Measurements from ENCODE around the gene PLCG2.

The PLCG2 gene

DNA sequence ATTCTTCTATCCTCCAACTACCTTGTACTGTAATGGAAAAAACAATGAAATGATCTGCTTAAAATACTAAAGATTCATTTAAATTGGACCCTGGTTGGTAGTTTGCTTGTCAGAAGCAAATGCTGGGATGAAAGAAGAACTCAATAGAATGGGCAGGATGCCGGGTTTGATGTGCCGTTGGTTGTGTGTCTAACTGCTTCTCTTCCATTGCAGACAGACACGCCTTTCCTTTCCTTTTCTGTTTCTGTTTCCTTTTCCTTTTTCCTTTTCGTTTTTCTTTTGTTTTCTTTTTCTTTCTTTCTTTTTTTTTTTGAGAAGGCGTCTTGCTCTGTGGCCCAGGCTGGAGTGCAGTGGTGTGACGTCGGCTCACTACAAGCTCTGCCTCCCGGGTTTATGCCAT lies 64.6 kb downstream of the PLCG2 start:
- no peak for DNase-seq (ENCODE audit: low read depth)
- TF ChIP-seq, protein P1, sequence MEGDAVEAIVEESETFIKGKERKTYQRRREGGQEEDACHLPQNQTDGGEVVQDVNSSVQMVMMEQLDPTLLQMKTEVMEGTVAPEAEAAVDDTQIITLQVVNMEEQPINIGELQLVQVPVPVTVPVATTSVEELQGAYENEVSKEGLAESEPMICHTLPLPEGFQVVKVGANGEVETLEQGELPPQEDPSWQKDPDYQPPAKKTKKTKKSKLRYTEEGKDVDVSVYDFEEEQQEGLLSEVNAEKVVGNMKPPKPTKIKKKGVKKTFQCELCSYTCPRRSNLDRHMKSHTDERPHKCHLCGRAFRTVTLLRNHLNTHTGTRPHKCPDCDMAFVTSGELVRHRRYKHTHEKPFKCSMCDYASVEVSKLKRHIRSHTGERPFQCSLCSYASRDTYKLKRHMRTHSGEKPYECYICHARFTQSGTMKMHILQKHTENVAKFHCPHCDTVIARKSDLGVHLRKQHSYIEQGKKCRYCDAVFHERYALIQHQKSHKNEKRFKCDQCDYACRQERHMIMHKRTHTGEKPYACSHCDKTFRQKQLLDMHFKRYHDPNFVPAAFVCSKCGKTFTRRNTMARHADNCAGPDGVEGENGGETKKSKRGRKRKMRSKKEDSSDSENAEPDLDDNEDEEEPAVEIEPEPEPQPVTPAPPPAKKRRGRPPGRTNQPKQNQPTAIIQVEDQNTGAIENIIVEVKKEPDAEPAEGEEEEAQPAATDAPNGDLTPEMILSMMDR (IDR thresholded peaks at IDR 0.05; ENCODE audit: insufficient read depth, low read depth, low read length, missing control alignments): no peak
- H3K4me3 ChIP-seq (ENCODE audit: low read depth, low read length): no peak overlapping the region

DNA sequence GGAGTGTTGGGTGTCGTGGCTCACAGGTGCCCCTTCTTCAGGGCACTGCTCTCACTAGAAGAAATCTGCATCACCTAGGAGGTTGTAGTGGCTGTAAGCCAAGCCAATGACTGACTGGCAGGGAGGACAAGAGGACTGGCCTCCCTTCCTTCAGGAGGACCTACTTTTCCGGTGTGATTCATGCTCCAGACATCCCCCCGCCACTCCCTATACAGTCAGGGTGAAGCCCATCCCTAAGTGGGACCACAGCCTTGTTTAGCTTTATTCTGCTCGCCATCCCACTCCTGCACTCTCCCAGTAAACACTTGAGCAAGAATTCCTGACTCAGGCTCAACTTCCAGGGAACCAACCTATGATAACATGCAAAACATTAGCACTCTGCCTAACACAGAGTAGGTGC lies 67.0 kb downstream of the PLCG2 start:
- H3K4me3 ChIP-seq (ENCODE audit: low read depth, low read length): no peak overlapping the region
- no peak for DNase-seq (ENCODE audit: low read depth)
- TF ChIP-seq, protein P1 (IDR thresholded peaks at IDR 0.05; ENCODE audit: insufficient read depth, low read depth, low read length, missing control alignments): no peak

GRCh38 chr16:81848306-81848853 lies 69.3 kb downstream of the PLCG2 start:
- TF ChIP-seq, protein P1 (IDR thresholded peaks at IDR 0.05; ENCODE audit: insufficient read depth, low read depth, low read length, missing control alignments): no peak
- DNase-seq (ENCODE audit: low read depth): no peak
- H3K4me3 ChIP-seq (ENCODE audit: low read depth, low read length): no peak overlapping the region

GRCh38 chr16:81850197-81850944 lies 71.3 kb downstream of the PLCG2 start:
- no peak for DNase-seq (ENCODE audit: low read depth)
- TF ChIP-seq, protein P1 (IDR thresholded peaks at IDR 0.05; ENCODE audit: insufficient read depth, low read depth, low read length, missing control alignments): no peak
- H3K4me3 ChIP-seq (ENCODE audit: low read depth, low read length): no peak overlapping the region

GRCh38 chr16:81852347-81852746 lies 73.3 kb downstream of the PLCG2 start:
- DNase-seq (ENCODE audit: low read depth): no peak
- TF ChIP-seq, protein P1 (IDR thresholded peaks at IDR 0.05; ENCODE audit: insufficient read depth, low read depth, low read length, missing control alignments): no peak
- H3K4me3 ChIP-seq (ENCODE audit: low read depth, low read length): no peak overlapping the region

DNA sequence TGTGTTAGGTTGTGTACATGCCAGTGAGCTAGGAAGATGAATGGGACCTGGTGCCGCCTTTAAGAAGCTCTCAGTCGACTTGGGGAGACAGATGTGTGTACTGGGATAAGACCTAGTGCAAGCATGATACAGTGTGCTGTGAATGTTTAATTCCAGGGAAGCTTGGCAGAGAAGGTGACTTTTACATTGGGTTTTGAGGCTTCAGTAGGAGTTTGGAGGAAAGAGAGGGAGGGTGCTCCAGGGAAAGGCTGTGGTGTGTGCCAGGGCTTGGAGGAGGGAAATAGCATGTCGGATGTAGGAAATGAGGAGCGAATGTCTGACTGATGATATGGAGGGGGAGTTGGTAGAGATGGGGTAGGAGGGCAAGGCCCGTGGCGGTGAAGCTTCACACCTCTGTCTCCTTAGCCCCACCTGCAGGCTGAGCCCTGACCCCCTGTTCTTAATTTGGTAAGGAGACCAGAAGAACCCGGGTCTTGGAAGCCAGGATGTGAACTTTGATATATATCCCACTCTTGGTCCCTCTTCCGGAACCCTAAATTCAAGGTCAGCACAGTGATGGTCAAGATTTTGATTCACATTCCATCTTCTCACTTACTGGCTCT lies 76.6 kb downstream of the PLCG2 start:
- no peak for DNase-seq (ENCODE audit: low read depth)
- TF ChIP-seq, protein P1 (IDR thresholded peaks at IDR 0.05; ENCODE audit: insufficient read depth, low read depth, low read length, missing control alignments): no peak
- H3K4me3 ChIP-seq (ENCODE audit: low read depth, low read length): no peak overlapping the region
